Gastroesophageal sphincter (tissue), 4 donors: ENCODE data around the gene GLB1L2. TPM values are rescaled to one million over a fixed set of nuclear protein-coding genes. Genes with fewer than 3 reads are reported as not detected.

Experiments used
- ATAC-seq: fragments of 150-250 bp; one replicate; pipeline ENCODE4 v1.9.1; 2016; ENCODE audit warnings: mild to moderate bottlenecking, moderate library complexity
- H3K27ac ChIP-seq, 4 donors: fragments of 200-600 bp; sonication (generic) in 3 of 4; 1 replicate in 3 of 4; 2 replicates in 1 of 4; pipeline ENCODE4 v1.5.1; 2016 to 2019
- H3K27me3 ChIP-seq: fragments of 200-600 bp; sonication (generic); one replicate; pipeline ENCODE4 v1.5.1; 2019
- H3K36me3 ChIP-seq, 2 donors: fragments of 200-600 bp; sonication (generic); one replicate each; pipeline ENCODE4 v1.5.1; 2019; ENCODE audit warnings: control low read depth in 1 of 2
- H3K4me1 ChIP-seq, 3 donors: fragments of 200-600 bp; sonication (generic); 1 replicate in 2 of 3; 2 replicates in 1 of 3; pipeline ENCODE4 v1.5.1; 2016 to 2019; ENCODE audit warnings: control low read depth in 2 of 3
- H3K4me3 ChIP-seq, 2 donors: fragments of 200-600 bp; sonication (generic); one replicate each; pipeline ENCODE4 v1.5.1; 2019; ENCODE audit warnings: mild to moderate bottlenecking in 1 of 2, moderate library complexity in 1 of 2
- H3K9me3 ChIP-seq, 3 donors: fragments of 200-600 bp; sonication (generic); one replicate each; pipeline ENCODE4 v1.5.1; 2017 to 2019; ENCODE audit warnings: control low read depth in 2 of 3
- EP300 ChIP-seq: sonication (generic); formaldehyde crosslinking; IDR thresholded peaks from one replicate; pipeline ENCODE4 v1.6.1; 2017; ENCODE audit warnings: antibody characterized with exemption, mild to moderate bottlenecking
- POLR2A ChIP-seq, 2 donors: fragments of 450-650 bp; IDR thresholded peaks; one replicate each; pipeline ENCODE4 v1.6.1; 2017; ENCODE audit warnings: antibody characterized with exemption in 2 of 2, mild to moderate bottlenecking in 2 of 2, moderate library complexity in 1 of 2
- POLR2AphosphoS5 ChIP-seq: sonication (generic); formaldehyde crosslinking; IDR thresholded peaks from one replicate; pipeline ENCODE4 v1.6.1; 2017; ENCODE audit warnings: antibody characterized with exemption
- WGBS, 2 donors: methylation state at CpG; one replicate each; pipeline ENCODE4 v1.1.5; 2018; ENCODE audit warnings: low coverage in 1 of 2; 5-methylcytosine and 5-hydroxymethylcytosine counted together
- total RNA-seq, 4 donors: library from RNA; depleted of rRNA; stranded (reverse); fragments of >200 nt; gene quantifications; one replicate each; pipeline ENCODE4 v1.1.0, GENCODE V29; 2016
- TF ChIP-seq, protein P1 (sequence below), 4 experiments: fragments of 200-600 bp in 2 of 4; fragments of 450-650 bp in 2 of 4; sonication (generic) in 1 of 4; IDR thresholded peaks; one replicate each; pipeline ENCODE4 v1.5.1; 2017 to 2019; ENCODE audit warnings: antibody characterized with exemption in 4 of 4, mild to moderate bottlenecking in 2 of 4, moderate library complexity in 2 of 4

The GLB1L2 gene
- total RNA-seq, 4 donors from 2014 or later = 3.8 to 9.7 (median 8.6) TPM

DNA sequence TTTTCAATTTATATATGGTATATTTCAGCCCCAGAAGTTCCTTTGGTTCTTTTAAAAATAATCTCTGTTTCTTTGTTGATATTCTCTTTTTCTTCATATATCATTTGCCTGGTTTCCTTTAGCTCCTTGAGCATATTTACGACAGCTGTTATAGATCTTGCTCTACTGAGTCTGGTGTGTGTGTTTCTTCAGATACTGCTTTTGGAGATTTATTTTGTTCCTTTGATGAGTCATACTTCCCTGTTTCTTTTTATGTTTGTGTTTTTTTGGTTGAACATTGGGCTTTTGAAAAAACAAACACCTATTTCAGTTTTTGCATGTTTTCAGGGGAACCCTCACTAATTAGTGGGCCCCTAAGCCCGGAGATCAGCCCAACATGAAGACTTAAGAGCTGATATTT, 23.3 kb downstream of the GLB1L2 start:
- no peak overlapping the region for H3K4me3 ChIP-seq
- no peaks in the 10 kb centered on the region for H3K36me3 ChIP-seq
- ATAC-seq = no peak
- no peak overlapping the region for H3K27ac ChIP-seq
- TF ChIP-seq POLR2A (IDR thresholded peaks at IDR 0.05) (no peak), POLR2AphosphoS5 (no peak), EP300 (no peak)
- TF ChIP-seq, protein P1, sequence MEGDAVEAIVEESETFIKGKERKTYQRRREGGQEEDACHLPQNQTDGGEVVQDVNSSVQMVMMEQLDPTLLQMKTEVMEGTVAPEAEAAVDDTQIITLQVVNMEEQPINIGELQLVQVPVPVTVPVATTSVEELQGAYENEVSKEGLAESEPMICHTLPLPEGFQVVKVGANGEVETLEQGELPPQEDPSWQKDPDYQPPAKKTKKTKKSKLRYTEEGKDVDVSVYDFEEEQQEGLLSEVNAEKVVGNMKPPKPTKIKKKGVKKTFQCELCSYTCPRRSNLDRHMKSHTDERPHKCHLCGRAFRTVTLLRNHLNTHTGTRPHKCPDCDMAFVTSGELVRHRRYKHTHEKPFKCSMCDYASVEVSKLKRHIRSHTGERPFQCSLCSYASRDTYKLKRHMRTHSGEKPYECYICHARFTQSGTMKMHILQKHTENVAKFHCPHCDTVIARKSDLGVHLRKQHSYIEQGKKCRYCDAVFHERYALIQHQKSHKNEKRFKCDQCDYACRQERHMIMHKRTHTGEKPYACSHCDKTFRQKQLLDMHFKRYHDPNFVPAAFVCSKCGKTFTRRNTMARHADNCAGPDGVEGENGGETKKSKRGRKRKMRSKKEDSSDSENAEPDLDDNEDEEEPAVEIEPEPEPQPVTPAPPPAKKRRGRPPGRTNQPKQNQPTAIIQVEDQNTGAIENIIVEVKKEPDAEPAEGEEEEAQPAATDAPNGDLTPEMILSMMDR (IDR thresholded peaks at IDR 0.05) = no peak
- WGBS, 2 donors = 35 to 70% methylated on average over 2 of the region's 2 CpGs
- H3K27me3 ChIP-seq = no peaks in the 10 kb centered on the region
- H3K4me1 ChIP-seq = peaks cover 0 to 2% (median 0%) of the 10 kb centered on the region in 3 donors
- no peaks in the 10 kb centered on the region for H3K9me3 ChIP-seq

DNA sequence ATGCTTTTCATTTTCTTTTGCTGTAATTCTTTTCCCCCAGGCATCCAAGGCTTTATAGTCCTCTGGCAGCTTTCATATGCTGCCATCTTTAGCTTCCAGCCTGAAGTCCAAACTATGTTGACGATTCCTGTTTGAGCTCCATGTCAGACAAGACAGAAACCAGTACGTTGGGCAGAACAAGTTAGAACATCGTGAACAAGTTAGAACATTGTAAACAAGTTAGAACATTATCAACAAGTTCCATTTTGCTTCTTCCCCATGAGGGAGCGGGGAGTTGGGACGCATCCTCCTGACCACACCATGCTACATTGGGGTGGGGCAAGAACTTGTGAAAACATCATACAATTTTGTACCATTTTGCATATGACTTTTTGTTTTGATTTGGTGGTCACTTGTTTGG, 23.9 kb downstream of the GLB1L2 start:
- Histone ChIP-seq H3K36me3 (no peaks in the 10 kb centered on the region), H3K27ac (no peak overlapping the region), H3K27me3 (no peaks in the 10 kb centered on the region), H3K4me3 (no peak overlapping the region), H3K9me3 (no peaks in the 10 kb centered on the region), H3K4me1 (peaks cover 0 to 6% (median 0%) of the 10 kb centered on the region in 3 donors)
- no peak for ATAC-seq
- 73 to 77% methylated on average over 5 of the region's 5 CpGs for WGBS, 2 donors
- TF ChIP-seq EP300 = no peak
- TF ChIP-seq, protein P1 (IDR thresholded peaks at IDR 0.05) = no peak
- TF ChIP-seq POLR2A (IDR thresholded peaks at IDR 0.05) = no peak
- no peak for TF ChIP-seq POLR2AphosphoS5

DNA sequence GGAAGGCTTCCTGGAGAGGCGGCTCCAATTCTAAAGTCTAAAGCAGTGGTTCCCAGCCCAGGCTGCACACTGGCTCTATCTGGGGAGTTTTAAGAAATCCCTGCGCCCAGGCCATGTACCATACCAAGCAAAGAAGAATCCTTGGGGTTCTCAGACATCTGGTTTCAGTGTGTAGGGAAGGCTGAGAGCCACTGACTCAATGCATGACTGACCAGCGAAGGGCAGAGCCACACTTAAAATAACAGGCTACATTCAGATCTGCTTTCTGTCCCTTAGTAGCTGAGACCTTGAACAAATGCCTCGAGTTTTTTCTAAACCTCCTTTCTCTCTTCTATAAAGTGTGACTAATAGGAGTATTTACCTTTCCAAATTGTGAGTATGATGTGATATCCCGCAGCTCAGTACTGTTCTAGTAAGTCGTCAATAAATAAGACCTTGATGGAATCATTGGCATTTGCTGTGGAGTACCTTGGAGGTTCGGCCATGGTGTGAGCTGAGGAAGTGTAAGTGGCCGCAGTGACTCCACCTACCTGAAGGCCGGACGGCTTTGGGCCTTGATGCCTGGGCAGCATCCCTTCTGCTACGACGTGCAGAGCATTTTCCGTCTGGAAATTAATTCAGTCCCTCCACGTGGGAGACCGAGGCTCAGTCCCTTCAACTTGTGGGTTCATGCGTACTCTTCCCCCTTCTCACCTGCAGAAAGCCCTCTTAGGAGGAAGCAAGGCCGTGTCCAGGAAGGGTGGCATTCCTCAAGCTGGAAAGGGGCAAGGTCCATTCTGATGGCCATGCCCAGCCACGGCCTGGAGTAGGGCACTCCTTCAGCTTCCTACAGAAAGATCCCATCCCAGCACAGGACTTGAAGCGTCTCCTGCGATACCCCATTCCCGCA, 25.1 kb downstream of the GLB1L2 start:
- no peak overlapping the region for H3K4me3 ChIP-seq
- H3K9me3 ChIP-seq = no peaks in the 10 kb centered on the region
- no peaks in the 10 kb centered on the region for H3K36me3 ChIP-seq
- no peaks in the 10 kb centered on the region for H3K27me3 ChIP-seq
- ATAC-seq = no peak
- no peak overlapping the region for H3K27ac ChIP-seq
- no peak for TF ChIP-seq POLR2A (IDR thresholded peaks at IDR 0.05)
- no peak for TF ChIP-seq EP300
- TF ChIP-seq, protein P1 (IDR thresholded peaks at IDR 0.05) = no peak
- TF ChIP-seq POLR2AphosphoS5 = no peak
- H3K4me1 ChIP-seq = peaks cover 0 to 6% (median 0%) of the 10 kb centered on the region in 3 donors
- WGBS, 2 donors = 94 to 96% methylated on average over 7 of the region's 21 CpGs

DNA sequence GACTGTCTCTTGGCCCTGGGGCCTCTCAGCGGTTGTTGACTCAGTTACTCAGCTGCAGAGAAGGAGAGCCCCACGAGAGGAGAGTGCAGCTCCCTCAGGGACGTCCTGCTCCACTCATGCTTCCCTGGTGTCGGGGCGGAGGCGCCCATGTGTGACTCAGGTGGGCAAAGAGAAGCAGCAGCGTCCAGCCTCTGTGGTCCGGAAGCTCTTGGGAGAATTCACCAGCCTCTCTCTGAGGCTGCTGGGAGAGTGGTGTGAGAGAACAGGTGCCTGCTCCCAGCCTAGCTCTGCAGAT, 25.7 kb downstream of the GLB1L2 start:
- H3K27ac ChIP-seq = no peak overlapping the region
- no peaks in the 10 kb centered on the region for H3K9me3 ChIP-seq
- no peaks in the 10 kb centered on the region for H3K36me3 ChIP-seq
- H3K27me3 ChIP-seq = no peaks in the 10 kb centered on the region
- ATAC-seq = no peak
- no peak for TF ChIP-seq POLR2A (IDR thresholded peaks at IDR 0.05)
- TF ChIP-seq POLR2AphosphoS5 = no peak
- TF ChIP-seq EP300 = no peak
- TF ChIP-seq, protein P1 (IDR thresholded peaks at IDR 0.05) = no peak
- WGBS, 2 donors = no CpG with 5 or more reads among the region's 8 CpGs
- H3K4me1 ChIP-seq = peaks cover 0 to 6% (median 0%) of the 10 kb centered on the region in 3 donors
- no peak overlapping the region for H3K4me3 ChIP-seq

DNA sequence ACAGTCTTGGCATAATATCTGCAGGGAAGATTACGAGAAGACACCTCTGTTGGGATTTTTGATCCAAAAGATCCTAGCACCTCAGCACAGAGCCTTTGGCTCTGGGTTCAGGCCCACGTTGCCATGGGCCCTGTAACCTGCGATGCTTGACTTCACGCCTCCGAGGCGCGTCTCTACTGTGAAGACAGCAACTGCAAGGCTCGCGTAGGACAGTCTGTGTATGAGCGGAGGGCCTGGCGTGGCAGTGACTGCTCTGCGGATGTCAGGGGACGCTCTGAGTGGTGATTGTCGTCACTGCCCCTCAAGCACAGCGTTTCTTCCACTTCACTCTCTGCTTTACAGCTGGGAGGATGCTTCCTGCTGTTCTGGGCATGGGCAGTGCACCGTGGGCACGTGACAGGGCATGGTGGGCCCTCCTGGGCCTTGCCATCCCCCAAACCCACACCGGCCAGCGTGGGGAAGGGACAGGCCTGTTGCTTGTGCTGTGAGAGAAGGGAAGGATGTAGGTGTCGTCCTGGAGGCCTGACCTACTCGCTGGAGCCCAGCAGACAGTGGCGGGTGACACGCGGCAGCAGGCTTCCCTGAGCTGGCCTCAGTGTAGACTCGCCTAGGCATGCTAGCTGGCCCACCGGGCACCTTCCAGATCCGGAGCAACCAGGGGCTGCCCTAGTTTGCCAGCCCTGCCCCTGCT, 26.5 kb downstream of the GLB1L2 start:
- no peak for ATAC-seq

More for the DNA sequence above, 26.5 kb downstream of the GLB1L2 start:
- no peaks in the 10 kb centered on the region for H3K36me3 ChIP-seq
- no peak overlapping the region for H3K4me3 ChIP-seq
- WGBS, 2 donors = 89% methylated on average over 5 of the region's 27 CpGs; no CpG with 5 or more reads in 1 of the 2 donors
- TF ChIP-seq EP300 (no peak), POLR2A (IDR thresholded peaks at IDR 0.05) (no peak), POLR2AphosphoS5 (no peak)
- TF ChIP-seq, protein P1 (IDR thresholded peaks at IDR 0.05) = no peak
- peaks cover 0 to 6% (median 0%) of the 10 kb centered on the region in 3 donors for H3K4me1 ChIP-seq
- H3K9me3 ChIP-seq = no peaks in the 10 kb centered on the region
- H3K27ac ChIP-seq = no peak overlapping the region
- peaks cover 7% of the 10 kb centered on the region for H3K27me3 ChIP-seq
